ENCODE measurements around the gene NT5E. TPM values are rescaled to one million over a fixed set of nuclear protein-coding genes. Genes with fewer than 3 reads are reported as not detected.
A peak's percentile ranks its signal among the peaks of the same experiment; 100 is the strongest.

Gene NT5E
- total and polyA plus RNA-seq, 2 donors (not counting 3 experiments of a cell fraction or from before 2014, with no cell fraction given) = 59.3 to 115 TPM

DNA sequence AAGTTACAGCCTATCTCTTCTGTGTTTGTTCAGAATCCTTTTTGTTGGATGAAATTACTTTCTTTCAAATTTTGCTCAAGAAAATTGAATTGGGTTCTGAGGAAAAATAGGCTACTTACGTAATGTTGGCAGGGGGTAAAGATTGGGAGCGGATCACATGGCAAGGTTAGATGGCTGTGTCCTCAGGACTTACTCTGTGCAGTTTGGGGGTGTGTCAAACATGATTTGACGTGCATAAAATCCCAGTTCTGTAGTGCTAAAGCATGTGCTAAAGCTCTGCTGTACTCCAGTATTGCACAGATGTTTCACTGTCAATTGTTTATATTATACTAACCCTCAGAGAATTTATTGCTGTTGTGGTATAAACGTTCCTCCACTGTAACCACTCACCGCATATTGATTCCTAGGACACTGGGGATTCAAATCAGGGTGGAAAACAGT, 2.6 kb downstream of the NT5E start:
- peaks cover 29% of the 10 kb centered on the region for H3K4me1 ChIP-seq (ENCODE audit: control insufficient read depth, extremely low read depth, insufficient read depth, low read length)
- FAIRE-seq = no peak

More for the DNA sequence above, 2.6 kb downstream of the NT5E start:
- DNase-seq (ENCODE audit: low read depth, low spot score) = peak; percentile 19
- Histone ChIP-seq H4K20me1 (replicated peaks; ENCODE audit: control insufficient read depth, extremely low read depth, insufficient read depth, low read length) (no peaks in the 10 kb centered on the region), H3K9me3 (replicated peaks; ENCODE audit: control insufficient read depth, insufficient read depth, low read length) (no peaks in the 10 kb centered on the region), H3K9ac (replicated peaks; ENCODE audit: extremely low read depth, insufficient read depth, low read length) (peak overlapping the region; percentile 91), H2AFZ (ENCODE audit: low read depth, low read length) (no peak overlapping the region), H3K4me2 (ENCODE audit: insufficient read depth, low read length) (peak overlapping the region; percentile 97), H3K9me1 (replicated peaks; ENCODE audit: control insufficient read depth, extremely low read depth, insufficient read depth, low read length) (no peaks in the 10 kb centered on the region), H3K36me3 (ENCODE audit: control insufficient read depth in 2 of 2, extremely low read depth in 1 of 2, insufficient read depth in 2 of 2, low read length in 2 of 2) (no peaks in the 10 kb centered on the region), H3K4me3 (replicated peaks in 1 of 3; ENCODE audit: insufficient read depth in 1 of 3, low read depth in 1 of 3, low read length in 3 of 3) (peak overlapping the region in 1 of 3 experiments; percentile 86), H3K27ac (ENCODE audit: insufficient read depth, low read depth, low read length) (no peak overlapping the region), H3K27me3 (ENCODE audit: control insufficient read depth in 2 of 2, insufficient read depth in 2 of 2, low read length in 2 of 2) (no peaks in the 10 kb centered on the region), H3K79me2 (ENCODE audit: control insufficient read depth, insufficient read depth, low read length) (peaks cover 72% of the 10 kb centered on the region)
- dilution Hi-C loops (cut with MboI; ENCODE audit: extremely low pct_ligation_motif_present, low sequenced_read_pairs) = loop anchor here (25.0 kb wide), 1 partner anchor 90 kb away; no protein-coding TSS in a partner anchor
- BruUV-seq (replicated peaks) = no TSS peak
- ChIA-PET POLR2A (interaction anchor here (0.9 to 4.0 kb wide), 3 partner anchors 11 to 92 kb away, joined by 3 to 45 read pairs (median 34); no protein-coding TSS in a partner anchor), CTCF (interaction anchor here (0.9 to 22.7 kb wide), 8 partner anchors 7 to 99 kb away, joined by 3 to 541 read pairs (median 32); no protein-coding TSS in a partner anchor)
- TF ChIP-seq MYC (IDR thresholded peaks at IDR 0.05; ENCODE audit: low read depth, low read length) (no peak), GATA2 (IDR thresholded peaks at IDR 0.05; ENCODE audit: insufficient read depth, insufficient read length, low read depth, low read length) (no peak), JUN (IDR thresholded peaks at IDR 0.05; ENCODE audit: borderline replicate concordance, insufficient read depth, insufficient read length, low read depth) (no peak), EZH2 (IDR thresholded peaks at IDR 0.05; ENCODE audit: borderline replicate concordance, low read depth, low read length, severe bottlenecking) (no peak), POLR2A (IDR thresholded peaks at IDR 0.05; ENCODE audit: low read depth, low read length) (no peak), POLR2AphosphoS5 (IDR thresholded peaks at IDR 0.05; ENCODE audit: insufficient read depth, low read depth, low read length) (no peak), FOS (IDR thresholded peaks at IDR 0.05; ENCODE audit: borderline replicate concordance, insufficient read depth, low read length) (no peak)
- TF ChIP-seq, protein P1, sequence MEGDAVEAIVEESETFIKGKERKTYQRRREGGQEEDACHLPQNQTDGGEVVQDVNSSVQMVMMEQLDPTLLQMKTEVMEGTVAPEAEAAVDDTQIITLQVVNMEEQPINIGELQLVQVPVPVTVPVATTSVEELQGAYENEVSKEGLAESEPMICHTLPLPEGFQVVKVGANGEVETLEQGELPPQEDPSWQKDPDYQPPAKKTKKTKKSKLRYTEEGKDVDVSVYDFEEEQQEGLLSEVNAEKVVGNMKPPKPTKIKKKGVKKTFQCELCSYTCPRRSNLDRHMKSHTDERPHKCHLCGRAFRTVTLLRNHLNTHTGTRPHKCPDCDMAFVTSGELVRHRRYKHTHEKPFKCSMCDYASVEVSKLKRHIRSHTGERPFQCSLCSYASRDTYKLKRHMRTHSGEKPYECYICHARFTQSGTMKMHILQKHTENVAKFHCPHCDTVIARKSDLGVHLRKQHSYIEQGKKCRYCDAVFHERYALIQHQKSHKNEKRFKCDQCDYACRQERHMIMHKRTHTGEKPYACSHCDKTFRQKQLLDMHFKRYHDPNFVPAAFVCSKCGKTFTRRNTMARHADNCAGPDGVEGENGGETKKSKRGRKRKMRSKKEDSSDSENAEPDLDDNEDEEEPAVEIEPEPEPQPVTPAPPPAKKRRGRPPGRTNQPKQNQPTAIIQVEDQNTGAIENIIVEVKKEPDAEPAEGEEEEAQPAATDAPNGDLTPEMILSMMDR (IDR thresholded peaks at IDR 0.05; ENCODE audit: extremely low read depth in 1 of 2, insufficient read depth in 1 of 2, low read depth in 1 of 2, low read length in 2 of 2) = no peak
- TF ChIP-seq, protein P2, sequence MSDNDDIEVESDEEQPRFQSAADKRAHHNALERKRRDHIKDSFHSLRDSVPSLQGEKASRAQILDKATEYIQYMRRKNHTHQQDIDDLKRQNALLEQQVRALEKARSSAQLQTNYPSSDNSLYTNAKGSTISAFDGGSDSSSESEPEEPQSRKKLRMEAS (IDR thresholded peaks at IDR 0.05; ENCODE audit: insufficient read depth, insufficient read length) = no peak
- intact Hi-C loops (cut with micrococcal nuclease) = no loop called here
